Measurements from ENCODE around the gene SMG7. TPM values are rescaled to one million over a fixed set of nuclear protein-coding genes. Genes with fewer than 3 reads are reported as not detected.
A peak's percentile ranks its signal among the peaks of the same experiment; 100 is the strongest.

Gene SMG7
- total and polyA plus RNA-seq, 12 donors = 15.4 to 54.4 (median 34.9) TPM

- peaks cover 0 to 3% (median 0%) of the 10 kb centered on the region in 3 donors for H3K9me3 ChIP-seq (replicated peaks in 1 of 3)
- no peak overlapping the region for H3K27ac ChIP-seq
- TF ChIP-seq CTCF (IDR thresholded peaks at IDR 0.05) = no peak
- TF ChIP-seq POLR2A (IDR thresholded peaks at IDR 0.05) = no peak
- intact Hi-C loops (cut with DNase I) = no loop called here
- no peak for DNase-seq
- H3K27me3 ChIP-seq = no peaks in the 10 kb centered on the region
- peaks cover 0 to 4% of the 10 kb centered on the region in 2 donors for H3K4me1 ChIP-seq (replicated peaks in 1 of 2)
- H3K36me3 ChIP-seq (replicated peaks in 1 of 2) = no peaks in the 10 kb centered on the region
- no peak overlapping the region for H3K4me3 ChIP-seq
- 71 to 86% (median 82%) methylated on average over 2 of the region's 2 CpGs for WGBS, 4 donors
Measured at GRCh38 chr1:183487674-183488442, 15.6 kb downstream of the SMG7 start.

DNA sequence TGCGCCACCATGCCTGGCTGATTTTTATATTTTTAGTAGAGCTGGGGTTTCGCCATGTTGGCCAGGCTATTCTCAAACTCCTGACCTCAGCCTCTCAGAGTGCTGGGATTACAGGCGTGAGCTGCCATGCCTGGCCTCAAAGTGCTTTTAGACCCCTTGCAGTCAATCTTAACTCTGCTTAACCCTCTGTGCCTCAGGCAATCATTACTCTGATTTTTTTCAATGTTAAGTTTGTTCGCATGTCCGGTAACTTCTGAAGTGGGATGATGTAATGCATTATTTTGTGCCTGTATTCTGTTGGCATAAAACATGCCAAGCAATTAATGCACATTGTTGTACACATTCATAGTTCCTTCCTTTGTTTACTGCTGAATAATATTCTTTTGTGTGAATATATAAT is 18.6 kb downstream of the SMG7 start:
- Histone ChIP-seq H3K9me3 (replicated peaks in 1 of 3) (peaks cover 0 to 3% (median 0%) of the 10 kb centered on the region in 3 donors), H3K27ac (no peak overlapping the region), H3K4me1 (replicated peaks in 1 of 2) (no peaks in the 10 kb centered on the region), H3K36me3 (replicated peaks in 1 of 2) (no peaks in the 10 kb centered on the region), H3K27me3 (no peaks in the 10 kb centered on the region), H3K4me3 (no peak overlapping the region)
- intact Hi-C loops (cut with DNase I) = no loop called here
- TF ChIP-seq POLR2A (IDR thresholded peaks at IDR 0.05) (no peak), CTCF (IDR thresholded peaks at IDR 0.05) (no peak)
- no peak for DNase-seq
- WGBS, 4 donors = 92 to 96% (median 93%) methylated on average over 5 of the region's 5 CpGs

- peak in 3 of 7 donors; percentile 28 to 39 (median 29) for DNase-seq
- TF ChIP-seq POLR2A (IDR thresholded peaks at IDR 0.05) = no peak
- no peak for TF ChIP-seq CTCF (IDR thresholded peaks at IDR 0.05)
Measured at GRCh38 chr1:183493540-183494245, 21.4 kb downstream of the SMG7 start.

GRCh38 chr1:183495420-183495819 is 23.1 kb downstream of the SMG7 start:
- Histone ChIP-seq H3K36me3 (replicated peaks in 1 of 2) (no peaks in the 10 kb centered on the region), H3K4me3 (no peak overlapping the region), H3K4me1 (replicated peaks in 1 of 2) (no peaks in the 10 kb centered on the region), H3K9me3 (replicated peaks in 1 of 3) (peaks cover 0 to 3% (median 0%) of the 10 kb centered on the region in 3 donors), H3K27ac (no peak overlapping the region), H3K27me3 (no peaks in the 10 kb centered on the region)
- intact Hi-C loops (cut with DNase I) = no loop called here
- DNase-seq = no peak
- TF ChIP-seq POLR2A (IDR thresholded peaks at IDR 0.05) (no peak), CTCF (IDR thresholded peaks at IDR 0.05) (no peak)
- WGBS, 4 donors = 90 to 99% (median 96%) methylated on average over 11 of the region's 11 CpGs

More at GRCh38 chr1:183493540-183494245, 21.4 kb downstream of the SMG7 start:
- H3K36me3 ChIP-seq (replicated peaks in 1 of 2) = no peaks in the 10 kb centered on the region
- intact Hi-C loops (cut with DNase I) = no loop called here
- peaks cover 0 to 3% (median 0%) of the 10 kb centered on the region in 3 donors for H3K9me3 ChIP-seq (replicated peaks in 1 of 3)
- H3K27me3 ChIP-seq = no peaks in the 10 kb centered on the region
- H3K4me3 ChIP-seq = no peak overlapping the region
- no peak overlapping the region for H3K27ac ChIP-seq
- WGBS, 4 donors = 74 to 93% (median 79%) methylated on average over 12 of the region's 12 CpGs
- no peaks in the 10 kb centered on the region for H3K4me1 ChIP-seq (replicated peaks in 1 of 2)

Measured in adrenal gland (tissue), 12 donors.